Epidermal melanocyte (primary cell): ENCODE data around the gene TRIO.

ENCODE experiments used
- DNase-seq: peaks from one replicate; pipeline ENCODE4 v3.0.0; 2011; ENCODE audit warnings: low spot score; ENCODE audit not compliant: insufficient read length

Gene TRIO

DNA sequence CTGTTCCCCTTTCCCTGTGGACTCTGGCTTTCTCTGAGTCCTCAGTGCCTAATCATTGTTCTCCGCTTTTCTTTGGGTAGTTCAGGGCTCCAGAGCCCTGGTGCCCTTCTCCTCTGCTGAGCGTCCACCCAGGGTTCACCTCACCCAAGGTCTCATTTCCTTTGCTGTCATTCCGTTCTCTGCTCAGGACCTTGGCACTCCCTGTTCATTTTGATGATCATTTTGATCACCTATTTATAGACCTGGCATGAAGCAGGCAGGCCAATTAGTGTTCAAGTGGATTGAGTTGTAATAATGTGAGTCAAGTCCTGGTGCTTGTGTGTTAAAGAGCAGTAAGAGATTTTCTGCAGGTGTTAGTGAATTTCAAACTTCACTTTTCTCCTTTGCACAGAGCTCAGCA is 3.6 kb downstream of the TRIO start:
- no peak for DNase-seq

DNA sequence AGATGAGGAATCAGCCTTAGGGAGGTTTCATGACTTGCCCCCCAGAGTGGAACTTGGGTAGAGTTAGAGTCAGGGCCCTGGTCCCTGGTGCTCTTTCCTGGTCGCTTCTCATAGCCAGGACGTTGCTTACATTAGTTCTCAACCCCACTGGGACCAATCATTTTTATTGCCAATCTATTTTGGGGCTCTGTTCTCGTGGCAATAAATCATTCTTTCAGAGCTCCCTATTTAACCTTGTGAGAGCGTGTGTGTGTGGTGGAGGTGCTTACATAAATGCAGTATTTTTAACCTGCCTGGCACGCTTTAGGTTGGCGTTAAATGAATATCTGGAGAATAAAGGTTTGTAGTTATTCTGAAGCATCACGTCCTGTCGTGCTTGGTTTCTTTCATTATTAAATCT is 4.1 kb downstream of the TRIO start:
- DNase-seq: no peak

DNA sequence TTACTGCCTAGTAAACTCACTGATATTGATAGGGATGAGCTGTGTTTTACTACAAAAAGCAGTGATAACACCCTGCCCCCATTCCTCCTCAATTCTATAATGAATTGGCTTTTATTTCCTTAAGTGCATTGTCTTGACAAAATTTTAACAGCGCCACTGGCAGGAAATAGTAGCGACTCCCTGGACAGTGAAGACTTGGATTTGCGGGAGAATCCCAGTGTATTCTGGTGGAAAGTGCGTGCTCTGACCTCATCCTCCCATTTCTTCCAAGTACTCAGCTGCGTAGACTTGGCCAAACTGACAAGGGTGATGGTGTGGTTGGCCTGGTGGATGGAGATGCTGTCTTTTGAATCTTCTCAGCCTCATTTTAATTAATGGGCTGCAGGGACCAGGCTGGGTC is 5.3 kb downstream of the TRIO start:
- DNase-seq: no peak

DNA sequence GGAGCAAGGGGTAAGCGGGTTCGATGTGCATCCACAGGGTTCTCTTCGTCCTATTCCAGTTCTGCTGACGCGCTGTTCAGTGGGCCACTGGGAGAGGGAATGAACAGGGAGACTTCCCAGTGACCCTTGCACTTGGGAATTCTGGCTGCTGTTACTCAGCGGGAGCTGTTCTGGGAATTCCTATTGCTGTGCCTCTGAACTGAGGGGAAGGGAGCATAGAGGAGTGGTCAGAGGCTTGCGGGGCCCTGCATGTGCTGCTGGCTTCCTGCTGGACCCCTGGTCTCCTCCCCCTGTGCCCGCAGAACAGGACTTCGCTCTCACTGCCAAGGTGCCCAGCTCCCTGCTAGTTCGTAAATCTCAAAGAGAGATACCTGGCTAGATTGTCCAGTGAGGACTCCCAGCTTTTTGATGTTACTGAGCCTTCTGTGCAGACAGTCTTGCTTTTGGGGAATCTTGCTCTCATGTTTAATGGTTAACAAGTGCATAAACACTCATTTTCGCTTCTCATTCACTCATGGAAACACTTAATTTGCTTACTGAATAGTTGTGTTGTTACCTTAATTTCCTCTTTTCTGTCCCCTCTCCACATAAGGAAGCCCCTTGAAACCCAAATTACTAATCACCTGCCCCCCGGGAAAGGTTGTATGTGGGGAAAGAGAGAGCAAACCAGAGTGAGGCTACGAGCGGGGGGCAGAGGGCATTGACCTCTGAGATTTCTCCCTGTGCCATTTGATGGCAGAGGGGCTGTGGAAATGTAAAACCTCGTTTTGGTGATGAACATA is 5.9 kb downstream of the TRIO start:
- no peak for DNase-seq

DNA sequence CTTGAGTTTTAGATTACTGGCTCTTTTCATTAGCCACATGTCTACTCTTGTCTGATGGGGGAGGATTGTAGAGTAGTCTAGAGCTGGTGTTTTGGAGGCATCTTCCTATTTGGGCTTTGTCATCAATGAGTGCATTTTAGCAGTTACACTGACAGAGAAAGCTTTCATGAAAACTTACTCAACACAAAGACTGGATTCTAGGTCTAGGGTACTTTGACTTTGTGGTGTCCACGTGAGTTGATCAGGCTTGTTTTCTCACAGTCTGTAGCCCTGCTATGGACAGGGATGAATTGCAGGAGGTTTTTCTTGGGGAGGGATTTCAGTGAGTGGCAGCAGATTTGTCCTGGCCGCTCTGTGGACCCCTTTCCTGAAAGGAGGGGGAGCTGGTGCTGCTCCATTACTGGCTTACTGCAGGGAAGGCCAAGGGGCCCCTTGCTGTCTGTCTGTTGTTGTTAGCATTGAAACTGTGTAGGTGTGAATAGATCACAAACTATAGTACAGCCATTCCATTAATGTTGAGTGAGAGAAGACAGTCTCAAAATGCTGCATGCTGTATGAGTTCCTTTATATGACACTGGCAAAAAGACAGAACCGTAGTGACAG is 6.6 kb downstream of the TRIO start:
- DNase-seq: no peak

DNA sequence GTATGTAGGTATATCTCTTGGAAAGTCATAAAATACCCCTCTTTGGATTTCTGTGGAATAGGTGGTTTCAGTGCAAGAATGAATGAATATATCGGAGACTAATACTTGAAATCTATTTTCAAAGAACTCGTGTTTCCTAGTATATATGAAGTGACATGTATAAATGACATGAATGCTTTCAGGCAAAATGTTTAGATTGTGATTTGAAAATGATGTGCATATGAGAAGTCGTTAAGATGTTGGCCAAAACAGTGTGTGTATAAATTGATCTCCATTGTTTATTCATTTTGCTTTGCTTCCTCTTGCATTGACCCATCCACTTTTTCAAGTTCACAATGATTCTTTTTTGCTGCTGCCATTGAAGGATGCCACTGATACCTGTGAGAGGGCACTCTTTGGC is 8.3 kb downstream of the TRIO start:
- DNase-seq: no peak

DNA sequence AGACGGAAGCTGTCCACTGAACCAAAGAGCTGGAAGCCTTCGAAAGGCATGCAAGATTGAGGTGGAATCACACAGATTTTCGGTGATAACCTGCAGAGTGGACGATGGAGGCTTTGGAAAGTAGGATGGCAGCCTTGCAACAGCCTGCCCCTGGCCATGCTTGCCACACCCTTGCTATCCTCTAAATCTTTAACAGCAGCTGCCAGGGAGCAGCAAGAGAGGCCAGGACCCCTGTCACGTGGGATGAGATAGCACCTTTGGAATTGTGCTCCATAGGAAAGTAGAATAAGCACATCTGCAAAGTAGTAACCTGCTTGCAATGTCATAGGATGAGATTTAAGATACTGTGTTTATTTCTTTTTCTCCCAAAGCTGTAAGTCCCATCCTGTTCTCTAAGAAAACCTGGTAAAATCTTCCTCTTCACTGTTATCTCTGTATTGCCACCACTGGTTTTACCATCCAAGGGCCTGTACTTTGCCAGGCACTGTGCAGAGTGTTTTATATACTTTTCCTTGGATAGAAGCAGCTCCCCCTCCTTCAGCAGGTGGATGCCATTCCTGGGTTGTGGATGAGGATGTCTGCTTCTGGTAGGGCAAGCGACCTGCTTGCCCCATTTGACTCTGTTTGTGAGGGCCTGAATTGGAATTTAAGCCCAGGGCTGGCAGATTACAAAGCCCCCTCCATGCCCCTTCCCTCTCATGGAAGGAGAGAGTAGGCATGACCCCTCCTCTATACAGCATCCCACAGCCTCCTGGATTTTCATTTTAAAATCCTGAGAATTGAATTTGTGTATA is 10.1 kb downstream of the TRIO start:
- no peak for DNase-seq

DNA sequence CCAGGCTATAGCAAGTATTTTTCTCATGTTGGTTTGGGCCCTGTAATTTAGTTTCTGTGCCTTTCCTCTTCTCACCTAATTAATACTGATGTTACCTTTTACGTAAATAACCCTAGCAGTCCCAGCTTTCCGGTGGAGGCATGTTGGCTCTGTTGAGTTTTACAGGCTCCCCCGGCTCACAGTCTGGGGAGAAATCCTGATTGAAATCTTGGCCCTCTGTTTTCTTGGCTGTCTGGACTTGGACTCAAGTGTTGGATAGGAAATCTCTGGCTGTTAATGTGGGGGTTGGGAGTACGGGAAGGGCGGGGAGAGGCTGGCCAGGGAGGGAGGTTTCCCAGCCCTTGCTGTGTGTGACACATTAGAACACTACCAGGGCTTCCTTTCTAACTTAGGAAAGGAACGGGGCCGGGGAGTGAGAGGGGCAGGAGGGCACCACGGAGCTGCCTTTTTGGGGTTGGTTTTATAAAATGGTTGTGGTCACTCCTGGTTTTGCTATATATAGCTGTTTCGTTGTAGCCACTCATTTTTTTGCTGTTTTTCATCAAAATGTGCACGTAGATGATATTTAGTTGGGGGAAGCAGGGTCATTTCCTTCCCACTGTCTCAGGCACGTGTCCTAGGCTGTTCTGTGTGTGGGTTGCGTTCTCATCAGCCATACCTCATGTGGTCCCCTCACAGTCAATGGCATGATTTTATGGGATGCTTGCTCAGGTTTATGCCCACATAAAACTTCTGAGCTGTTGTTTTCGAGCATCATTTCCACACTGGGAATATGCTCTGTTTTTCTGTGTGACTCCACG is 11.0 kb downstream of the TRIO start:
- no peak for DNase-seq

GRCh38 chr5:14155075-14155474 is 11.9 kb downstream of the TRIO start:
- DNase-seq: no peak

DNA sequence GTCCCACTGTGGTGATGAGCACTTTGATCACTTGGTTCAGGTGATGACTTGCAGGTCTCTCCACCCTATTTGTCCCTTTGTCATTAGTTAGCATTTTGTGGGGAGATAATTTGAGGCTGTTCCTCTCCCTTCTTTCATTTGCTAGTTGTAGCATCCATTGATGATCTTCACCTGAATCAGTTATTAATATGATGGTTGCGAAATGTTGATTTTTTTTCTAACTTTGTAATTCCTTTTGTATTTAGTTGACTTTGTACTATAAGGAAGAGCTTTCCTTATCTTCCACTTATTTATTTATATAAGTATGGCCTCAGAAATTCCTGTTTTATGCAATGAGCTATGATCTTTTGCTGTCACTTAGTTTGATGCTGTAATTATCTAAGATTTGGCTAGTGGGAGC is 12.6 kb downstream of the TRIO start:
- DNase-seq: no peak

GRCh38 chr5:14156290-14156649 is 13.1 kb downstream of the TRIO start:
- DNase-seq: no peak

DNA sequence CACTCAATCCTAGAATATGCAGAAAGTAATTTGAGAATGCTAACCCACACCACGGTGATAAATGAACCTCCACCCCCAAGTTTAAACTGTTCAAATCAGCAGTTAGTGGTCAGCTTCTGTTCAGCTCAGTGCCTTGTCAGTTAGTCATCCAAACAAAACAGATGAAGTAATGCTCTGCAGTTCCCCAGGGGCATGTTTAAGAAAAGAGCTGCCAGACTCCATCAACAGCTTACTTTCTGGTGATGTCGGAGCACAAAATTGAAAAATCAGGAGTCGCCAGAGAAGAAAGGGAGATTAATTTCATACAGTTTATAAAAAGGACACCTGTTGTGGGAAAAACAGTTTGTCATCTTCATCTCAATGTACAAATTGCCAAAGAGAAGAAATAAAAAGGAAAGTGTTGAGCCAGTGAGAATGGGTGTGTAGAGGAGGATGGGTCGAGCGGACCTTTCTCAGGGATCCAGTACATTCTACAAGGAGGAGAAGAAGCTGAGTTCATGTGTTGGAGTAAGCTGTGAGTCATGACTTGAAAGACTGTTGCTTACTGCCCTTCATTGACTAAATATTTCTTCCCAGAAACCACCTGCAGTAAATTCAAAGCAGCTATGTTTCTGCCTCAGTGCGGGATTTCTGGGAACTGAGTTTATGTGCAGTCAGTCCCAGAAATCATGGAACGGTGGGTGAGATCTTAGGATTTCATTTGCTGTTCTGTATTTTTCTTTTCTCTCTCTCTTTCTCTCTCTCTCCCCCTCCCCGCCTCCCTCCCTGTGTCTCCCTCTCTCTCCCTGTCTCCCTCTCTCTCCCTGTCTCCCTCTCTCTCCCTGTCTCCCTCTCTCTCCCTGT is 13.7 kb downstream of the TRIO start:
- DNase-seq: no peak

- DNase-seq: no peak
Observed at GRCh38 chr5:14157493-14157782, 14.3 kb downstream of the TRIO start.

DNA sequence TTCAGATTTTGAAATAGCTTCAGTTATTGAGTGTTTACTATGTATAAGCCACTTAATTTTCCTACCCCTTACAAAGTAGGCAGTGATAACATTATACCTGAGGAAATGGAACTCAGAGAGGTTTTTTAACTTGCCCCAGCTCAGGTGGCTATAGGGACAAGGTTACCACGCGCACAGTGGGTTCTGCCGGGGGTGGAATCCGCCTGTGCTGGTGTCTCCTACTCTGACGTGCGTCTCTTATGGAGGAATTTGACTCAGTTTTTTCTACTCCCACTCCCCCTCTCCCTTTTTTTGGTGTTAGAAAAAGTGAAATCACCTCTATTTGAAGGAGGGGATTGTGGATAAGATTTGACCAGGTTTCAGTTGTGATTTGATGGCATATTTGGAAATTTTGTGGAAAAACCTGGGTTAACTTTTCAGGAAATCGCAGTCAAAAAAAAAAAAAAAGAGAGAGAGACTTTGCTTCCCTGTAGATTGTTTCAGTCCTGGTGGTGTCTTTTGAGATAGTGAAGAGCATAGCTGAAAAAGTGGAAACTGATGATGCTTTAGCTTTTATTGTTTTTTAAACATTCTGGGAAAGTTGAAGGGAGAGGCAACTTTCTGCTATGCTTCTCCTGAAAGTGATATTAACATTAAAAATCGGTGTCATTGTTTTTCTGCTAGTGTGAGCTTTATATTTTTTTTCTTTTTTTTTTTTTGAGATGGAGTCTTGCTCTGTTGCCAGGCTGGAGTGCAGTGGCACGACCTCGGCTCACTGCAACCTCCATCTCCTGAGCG is 15.9 kb downstream of the TRIO start:
- no peak for DNase-seq

DNA sequence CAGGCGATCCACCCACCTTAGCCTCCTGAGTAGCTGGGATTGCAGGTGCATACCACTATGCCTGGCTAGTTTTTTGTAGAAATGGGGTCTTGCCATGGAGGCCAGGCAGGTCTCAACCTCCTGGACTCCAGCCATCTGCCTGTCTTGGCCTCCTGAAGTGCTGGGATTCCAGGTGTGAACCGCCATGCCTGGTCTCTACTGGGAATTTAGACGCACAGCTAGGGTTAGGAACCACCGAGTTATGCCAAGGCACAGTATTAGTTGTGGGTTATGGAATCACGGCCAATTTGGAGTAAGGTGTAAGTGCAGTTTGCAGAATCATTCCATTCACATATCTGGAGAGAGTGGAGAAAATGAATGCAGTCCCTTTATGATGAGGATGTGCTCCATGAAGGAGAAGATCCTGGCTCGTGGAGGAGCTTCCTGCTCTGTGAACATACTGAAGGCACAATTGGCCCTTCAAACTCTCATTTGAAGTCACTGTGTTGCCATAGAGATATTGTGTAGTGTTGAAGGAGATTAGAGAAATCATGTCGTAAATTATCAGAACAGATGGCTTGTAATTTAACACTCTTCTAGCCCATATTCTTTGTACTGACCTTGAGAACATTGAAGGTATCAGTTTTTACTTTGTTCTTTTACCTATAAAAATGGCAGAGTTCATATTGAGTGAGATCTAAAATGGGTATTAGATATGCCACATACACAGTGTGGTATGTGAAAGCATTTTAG is 18.8 kb downstream of the TRIO start:
- DNase-seq: no peak

DNA sequence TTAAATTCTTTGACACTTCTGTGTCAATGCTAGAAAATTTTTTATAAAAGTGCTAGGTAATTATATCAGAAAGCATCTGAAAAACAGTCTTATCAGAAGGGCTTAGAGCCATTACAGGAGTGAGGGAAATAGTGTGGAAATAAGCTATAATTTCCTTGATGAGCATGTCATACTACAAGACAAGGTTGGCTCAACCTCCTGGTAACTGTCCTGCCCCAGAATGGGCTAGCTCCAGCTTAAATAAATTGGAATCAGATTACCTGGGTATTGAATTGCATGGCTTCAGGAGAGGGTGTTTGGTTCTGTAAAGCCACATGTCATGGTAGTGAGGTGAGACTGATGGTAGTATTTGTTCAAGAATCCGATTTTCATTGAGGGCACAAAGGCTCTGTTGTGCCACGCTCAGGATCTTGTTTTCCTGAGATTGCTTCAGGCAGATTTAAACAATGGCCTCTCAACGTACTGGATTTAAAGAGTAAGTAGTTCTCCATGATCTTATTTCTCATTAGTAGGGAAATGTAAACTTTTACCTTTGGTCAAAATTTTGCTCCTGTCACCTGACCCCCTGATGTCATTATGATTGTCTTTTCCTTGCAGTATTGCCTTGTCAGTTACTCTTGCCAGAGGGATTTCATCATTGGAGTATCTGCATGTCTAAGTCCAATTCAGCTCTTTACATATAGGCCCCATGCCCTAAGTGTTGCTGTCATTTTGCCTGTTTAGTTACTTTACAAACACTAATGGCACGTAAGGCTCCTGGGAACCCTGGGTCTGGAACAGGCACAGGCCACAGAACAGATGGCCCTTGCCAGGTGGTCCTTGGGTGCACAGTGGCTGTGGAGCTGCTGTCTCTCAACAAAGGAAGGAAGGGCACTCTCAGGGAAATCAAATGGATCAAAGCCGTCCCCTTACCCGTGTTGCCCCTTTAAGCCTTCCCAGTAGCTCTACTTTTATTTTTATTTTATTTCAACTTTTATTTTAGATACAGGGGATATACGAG is 21.3 kb downstream of the TRIO start:
- DNase-seq: no peak

- DNase-seq: no peak
Observed at GRCh38 chr5:14165375-14166106, 22.4 kb downstream of the TRIO start.

GRCh38 chr5:14166437-14166836 is 23.3 kb downstream of the TRIO start:
- no peak for DNase-seq
